Measurements from ENCODE around the gene OSBP2.
"Not testable (repeated sequence)": the region's sequence is repeated elsewhere in the genome, so short reads cannot be mapped to it uniquely, and the experiment has no call there.

OSBP2 gene

DNA sequence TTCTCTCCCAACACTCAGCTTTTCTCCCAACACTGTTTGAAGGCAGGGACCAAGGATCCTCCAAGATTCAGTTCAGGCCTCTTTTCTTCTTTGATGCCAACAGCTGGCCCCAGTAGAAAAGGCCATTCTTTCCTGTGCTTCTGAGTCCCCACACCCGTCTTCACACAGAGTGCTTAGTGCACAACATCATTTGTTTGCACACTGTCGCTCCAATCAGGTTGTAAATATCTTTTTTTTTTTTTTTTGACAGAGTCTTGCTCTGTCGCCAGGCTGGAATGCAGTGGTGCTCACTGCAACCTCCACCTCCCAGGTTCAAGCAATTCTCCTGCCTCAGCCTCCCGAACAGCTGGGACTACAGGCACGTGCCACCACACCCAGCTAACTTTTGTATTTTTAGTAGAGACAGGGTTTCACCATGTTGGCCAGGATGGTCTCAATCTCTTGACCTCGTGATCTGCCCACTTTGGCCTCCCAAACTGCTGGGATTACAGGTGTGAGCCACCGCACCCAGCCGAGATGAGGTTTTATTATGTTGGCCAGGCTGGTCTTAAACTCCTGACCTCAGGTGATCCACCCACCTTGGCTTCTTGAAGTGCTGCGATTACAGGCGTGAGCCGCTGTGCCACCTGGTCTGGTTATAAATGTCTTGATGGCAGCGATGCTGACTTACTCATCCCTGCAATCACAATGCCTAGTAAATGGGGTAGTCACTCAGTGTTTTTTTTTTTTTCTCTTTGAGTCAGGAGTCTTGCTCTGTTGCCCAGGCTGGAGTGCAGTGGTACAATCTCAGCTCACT is 14.6 kb upstream of the OSBP2 start:
- not testable (repeated sequence) for DNase-seq (ENCODE audit: low read depth in 2 of 2)

GRCh38 chr22:30680991-30681770 is 13.5 kb upstream of the OSBP2 start:
- DNase-seq (ENCODE audit: low read depth in 2 of 2) = no peak

DNA sequence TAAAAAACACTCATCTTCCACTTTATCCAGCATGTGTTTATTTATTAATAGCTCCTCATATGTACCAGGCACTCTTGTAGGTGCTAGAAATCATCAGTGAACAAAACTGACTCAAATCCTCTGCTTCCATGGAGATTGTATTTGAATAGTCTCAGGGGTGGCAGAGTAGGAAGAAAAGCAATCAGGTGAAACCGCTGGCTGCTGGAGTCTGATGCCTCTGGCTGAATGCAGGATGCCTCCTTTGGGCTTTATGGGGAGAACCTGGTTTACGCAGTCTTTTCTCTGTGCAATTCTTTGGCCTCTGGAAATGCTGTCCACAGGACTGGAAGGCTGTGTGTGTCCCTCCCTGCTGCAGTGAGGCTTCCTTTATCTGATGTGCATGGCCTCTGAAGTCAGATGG is 12.8 kb upstream of the OSBP2 start:
- DNase-seq (ENCODE audit: low read depth in 2 of 2) = no peak

GRCh38 chr22:30685178-30685577 is 9.5 kb upstream of the OSBP2 start:
- DNase-seq (ENCODE audit: low read depth in 2 of 2) = no peak

DNA sequence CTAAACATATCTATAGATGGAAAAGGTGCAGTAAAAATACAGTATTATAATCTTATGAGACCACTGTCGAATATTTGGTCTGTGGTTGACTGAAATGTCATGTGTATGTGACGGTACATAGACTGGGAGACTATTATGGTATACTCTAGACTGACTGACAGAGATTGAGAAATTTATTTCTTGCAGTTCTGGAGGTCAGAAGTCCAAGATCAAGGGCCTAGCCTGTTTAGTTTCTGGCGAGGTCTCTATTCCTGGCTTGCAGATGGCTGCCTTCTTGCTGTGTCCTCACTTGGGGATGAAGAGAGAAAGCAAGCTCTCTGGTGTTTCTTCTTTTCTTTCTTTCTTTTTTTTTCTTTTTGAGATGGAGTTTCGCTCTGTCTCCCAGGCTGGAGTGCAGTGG is 7.3 kb upstream of the OSBP2 start:
- DNase-seq (ENCODE audit: low read depth in 2 of 2) = no peak

- DNase-seq (ENCODE audit: low read depth in 2 of 2) = no peak
Measured at GRCh38 chr22:30689622-30690021, 5.1 kb upstream of the OSBP2 start.

DNA sequence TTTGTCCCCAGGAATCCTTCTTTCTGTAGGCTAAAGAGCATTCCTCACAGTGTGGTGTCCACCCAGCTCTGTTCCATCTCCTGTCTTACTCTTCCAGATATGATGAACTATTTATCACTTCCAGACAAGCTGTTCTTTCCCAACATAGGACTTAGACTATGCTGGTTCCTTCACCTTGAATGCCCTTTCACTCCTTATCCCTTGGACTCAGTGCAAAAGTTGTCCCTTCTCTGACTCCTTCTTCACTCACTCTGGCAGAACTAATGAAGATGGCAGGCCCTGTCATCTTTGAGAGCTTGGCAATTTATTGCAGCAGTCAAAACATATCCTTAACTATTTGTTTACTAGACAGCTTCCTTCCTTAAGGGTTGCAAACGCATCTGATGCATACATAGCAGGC is 3.5 kb upstream of the OSBP2 start:
- DNase-seq (ENCODE audit: low read depth in 2 of 2) = no peak

DNA sequence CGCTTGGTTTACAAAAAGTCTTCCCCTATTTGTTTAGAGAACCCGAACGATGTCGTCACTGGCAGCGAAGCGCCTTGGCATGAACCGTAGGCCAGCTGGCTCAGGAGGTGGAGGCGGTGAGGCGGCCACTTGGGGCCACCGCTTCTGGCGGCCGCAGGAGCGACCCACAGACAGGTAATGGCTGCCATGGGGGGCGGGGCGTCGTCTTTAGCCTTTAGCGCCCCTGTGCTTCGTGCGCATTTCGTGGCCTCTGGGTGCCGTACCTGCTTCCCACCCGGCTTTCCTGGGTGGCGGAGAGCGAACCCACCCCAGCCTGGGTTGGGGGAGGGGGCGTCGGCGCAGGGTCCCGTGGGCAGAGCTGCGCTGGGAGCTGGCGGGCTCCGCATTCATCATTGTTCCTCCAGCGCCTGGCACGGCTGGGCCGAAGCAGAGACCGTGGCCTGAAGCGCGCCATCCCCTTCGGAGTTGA is 469 bp upstream of the OSBP2 start:
- DNase-seq (ENCODE audit: low read depth in 2 of 2) = peak in 1 of 2 donors; percentile 48

- no peak for DNase-seq (ENCODE audit: low read depth in 2 of 2)
Measured at GRCh38 chr22:30695351-30695851, 727 bp downstream of the OSBP2 start.

DNA sequence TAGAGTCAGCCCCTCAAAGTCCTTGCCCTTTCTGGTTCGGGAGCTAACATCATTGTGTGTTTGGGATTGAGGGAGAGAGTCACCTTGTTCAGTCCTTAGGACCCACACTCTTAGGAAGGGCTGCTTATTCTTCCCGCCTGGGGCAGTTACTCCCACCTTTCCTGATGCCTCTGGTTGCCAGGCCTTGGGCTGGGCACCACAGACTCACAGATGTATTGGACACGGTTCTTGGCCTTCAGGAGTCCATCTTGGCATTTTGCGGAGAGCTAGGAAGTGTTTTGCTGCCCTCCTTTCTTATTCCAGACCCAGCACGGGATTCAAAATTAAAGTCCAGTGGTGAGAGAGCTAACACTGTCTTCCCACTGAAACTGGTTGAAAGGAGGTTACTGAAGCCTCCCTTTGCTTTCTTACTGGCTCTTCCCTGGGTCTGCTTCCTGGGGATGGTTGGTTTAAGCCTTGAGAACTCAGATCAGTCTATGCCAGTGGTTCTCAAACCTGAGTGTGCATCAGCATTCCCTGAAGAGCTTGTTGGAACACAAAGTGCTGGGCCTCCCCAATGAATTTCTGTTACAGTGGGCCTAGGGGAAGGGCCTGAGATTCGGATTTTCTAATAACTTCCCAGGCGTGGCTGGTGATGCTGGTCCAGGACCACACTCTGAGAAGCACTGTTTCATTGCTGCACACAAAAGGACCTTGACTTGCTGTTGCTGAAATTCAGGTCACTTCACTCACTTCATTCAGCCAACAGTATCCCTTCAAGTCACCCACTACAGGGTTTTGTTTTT is 1.4 kb downstream of the OSBP2 start:
- no peak for DNase-seq (ENCODE audit: low read depth in 2 of 2)

GRCh38 chr22:30697975-30698374 is 3.3 kb downstream of the OSBP2 start:
- DNase-seq (ENCODE audit: low read depth in 2 of 2) = no peak

- no peak for DNase-seq (ENCODE audit: low read depth in 2 of 2)
Measured at GRCh38 chr22:30701872-30702271, 7.2 kb downstream of the OSBP2 start.

GRCh38 chr22:30702856-30703255 is 8.2 kb downstream of the OSBP2 start:
- DNase-seq (ENCODE audit: low read depth in 2 of 2) = no peak

DNA sequence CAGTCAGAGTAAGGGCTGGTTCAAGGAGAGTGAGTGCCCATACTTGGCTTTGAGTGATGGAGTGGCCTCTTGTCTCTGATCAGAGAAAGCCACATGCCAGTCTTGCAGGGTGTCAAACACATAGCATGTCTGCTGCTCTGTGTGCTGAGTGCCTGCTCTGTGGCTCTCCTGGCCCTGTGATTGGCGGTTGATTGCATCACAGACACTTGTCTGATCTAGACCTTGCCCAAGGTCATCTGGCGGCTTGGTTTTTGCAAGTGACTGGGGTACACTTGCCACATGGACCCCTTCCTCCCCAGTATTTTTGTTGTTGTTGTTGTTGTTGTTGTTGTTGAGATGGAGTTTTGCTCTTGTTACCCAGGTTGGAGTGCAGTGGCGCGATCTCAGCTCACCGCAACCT is 10.3 kb downstream of the OSBP2 start:
- no peak for DNase-seq (ENCODE audit: low read depth in 2 of 2)

DNA sequence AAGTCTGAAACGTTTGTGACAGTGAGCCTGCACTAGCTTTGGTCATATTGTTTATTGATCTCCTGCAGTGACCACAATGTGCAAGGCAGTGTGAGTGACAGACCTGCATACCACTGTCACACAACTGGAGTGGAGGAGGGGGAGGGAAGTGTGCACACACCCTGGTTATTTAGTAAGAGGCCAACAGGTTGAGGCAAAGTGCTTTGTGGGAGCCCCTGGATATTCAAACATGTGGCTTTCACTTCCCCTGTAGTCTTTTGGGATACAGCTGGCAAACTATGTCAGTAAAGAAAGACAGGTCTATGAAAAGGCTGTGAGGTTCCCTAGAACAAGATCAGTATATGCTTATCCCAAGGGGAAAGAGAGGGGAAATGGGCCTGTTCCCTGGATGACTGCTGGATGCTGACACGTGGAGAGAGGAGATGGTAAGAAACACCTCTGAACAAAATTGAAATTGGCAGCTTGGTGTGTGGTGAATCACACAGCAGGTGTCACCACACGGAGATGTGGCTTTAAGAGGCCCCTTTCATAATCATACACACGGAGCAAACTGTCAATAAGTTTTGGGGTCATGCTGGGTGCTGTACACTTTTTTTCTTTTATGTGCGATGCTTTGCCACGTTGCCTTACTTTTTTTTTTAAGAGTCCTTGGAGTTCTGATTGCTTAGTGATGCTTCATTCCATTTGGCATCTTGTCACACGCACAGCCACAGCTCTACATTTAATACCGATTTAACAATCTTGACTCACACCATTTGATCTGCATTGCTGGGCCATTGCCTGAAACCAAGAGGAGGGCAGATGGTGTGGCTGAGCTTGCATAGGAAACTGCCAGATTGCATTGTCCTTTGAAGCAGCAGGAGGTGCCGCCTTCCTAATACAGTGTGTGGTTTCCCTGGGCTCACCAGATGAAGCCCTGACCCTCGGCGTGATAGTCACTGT is 11.3 kb downstream of the OSBP2 start:
- no peak for DNase-seq (ENCODE audit: low read depth in 2 of 2)

DNA sequence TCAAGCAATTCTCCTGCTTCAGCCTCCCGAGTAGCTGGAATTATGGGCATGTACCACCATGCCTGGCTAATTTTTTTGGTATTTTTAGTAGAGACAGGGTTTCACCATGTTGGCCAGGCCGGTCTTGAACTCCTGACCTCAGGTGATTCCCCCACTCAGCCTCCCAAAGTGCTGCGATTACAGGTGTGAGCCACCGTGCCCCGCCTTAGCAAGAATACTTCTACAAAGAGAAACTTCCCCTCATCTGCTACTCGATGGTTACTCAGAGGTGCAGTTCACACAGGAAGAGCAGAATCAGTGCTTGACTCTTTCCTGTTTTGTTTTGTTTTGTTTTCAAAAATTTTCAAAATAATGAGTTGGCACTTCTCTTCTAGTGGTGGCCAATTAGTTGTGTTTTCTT is 15.3 kb downstream of the OSBP2 start:
- peak in 1 of 2 donors; percentile 15 for DNase-seq (ENCODE audit: low read depth in 2 of 2)

GRCh38 chr22:30712094-30712493 is 17.4 kb downstream of the OSBP2 start:
- no peak for DNase-seq (ENCODE audit: low read depth in 2 of 2)

DNA sequence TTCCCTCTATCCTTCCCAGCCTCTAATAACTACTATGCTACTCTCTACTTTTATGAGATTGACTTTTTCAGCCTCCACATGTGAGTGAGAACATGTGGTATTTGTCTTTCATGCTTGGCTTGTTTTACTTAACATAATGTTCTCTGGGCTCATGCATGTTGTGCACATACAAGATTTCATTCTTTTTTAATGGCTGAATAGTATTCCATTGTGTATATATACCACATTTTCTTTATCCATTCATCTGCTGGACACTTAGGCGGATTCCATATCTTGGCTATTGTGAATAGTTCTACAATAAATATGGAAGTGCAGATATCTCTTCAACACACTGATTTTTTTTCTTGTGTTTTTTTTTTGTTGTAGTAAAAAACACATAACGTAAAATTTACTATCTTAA is 19.4 kb downstream of the OSBP2 start:
- DNase-seq (ENCODE audit: low read depth in 2 of 2) = no peak

DNA sequence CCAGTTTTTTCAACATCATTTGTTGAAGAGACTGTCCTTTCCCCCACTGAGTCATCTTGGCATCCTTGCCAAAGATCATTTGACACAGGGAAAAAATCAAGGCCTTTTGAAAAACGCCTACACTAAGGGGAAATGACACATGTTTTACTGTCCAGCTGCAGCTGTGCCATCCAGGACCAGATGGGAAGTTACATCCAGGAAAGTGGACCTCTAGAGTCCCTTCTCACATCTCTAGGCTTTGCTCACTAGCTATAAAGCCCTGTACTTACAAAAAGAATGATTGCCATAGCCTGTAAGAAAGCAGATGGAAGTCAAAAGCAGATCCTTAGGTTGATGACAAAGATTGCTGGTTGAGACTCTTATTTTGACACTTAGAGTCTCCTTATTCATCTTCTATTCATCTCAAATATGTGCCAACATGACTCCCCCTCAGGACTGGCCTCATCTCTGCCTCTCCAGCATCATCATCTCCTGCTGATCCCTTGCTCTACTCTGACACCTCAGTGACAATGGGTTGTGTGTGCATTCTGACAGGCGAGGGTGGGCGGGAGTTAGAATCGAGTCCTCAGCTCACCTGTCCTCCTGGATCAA is 22.8 kb downstream of the OSBP2 start:
- no peak for DNase-seq (ENCODE audit: low read depth in 2 of 2)

- DNase-seq (ENCODE audit: low read depth in 2 of 2) = no peak
Measured at GRCh38 chr22:30717952-30718351, 23.3 kb downstream of the OSBP2 start.

DNA sequence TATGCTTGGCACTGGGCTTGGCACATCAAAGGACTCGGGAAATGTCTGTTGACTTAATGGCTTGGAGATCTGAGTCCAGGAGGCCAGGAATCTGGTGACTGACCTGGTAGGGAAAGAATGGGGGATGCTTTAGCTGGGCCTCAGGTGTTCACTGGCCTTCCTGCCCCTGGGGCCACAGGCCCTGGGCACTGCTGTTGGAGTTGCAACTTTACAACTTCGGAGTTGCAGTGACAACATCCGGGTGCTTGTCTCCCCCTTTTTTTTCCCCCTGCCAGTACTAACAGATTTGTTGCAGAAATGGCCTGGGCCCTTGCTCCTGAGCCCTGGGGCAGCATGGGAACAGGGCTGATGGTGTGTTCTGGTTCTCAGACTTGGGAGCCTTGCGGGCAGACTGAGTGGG is 23.8 kb downstream of the OSBP2 start:
- DNase-seq (ENCODE audit: low read depth in 2 of 2) = no peak

Measured in stimulated activated CD8-positive, alpha-beta memory T cell treated with anti-CD3 and anti-CD28 coated beads, Interleukin-7, amount 100 ng/mL, for 4 hours (primary cell).